Measurements from ENCODE around the gene TRIM2. TPM values are rescaled to one million over a fixed set of nuclear protein-coding genes. Genes with fewer than 3 reads are reported as not detected.
A peak's percentile ranks its signal among the peaks of the same experiment; 100 is the strongest.

The TRIM2 gene
- polyA plus RNA-seq, 3 donors, result 0.50 to 0.96 (median 0.76) TPM

GRCh38 chr4:153234885-153235284 is 30.6 kb downstream of the TRIM2 start:
- H3K36me3 Mint-ChIP-seq, result no peaks in the 10 kb centered on the region
- peaks cover 11% of the 10 kb centered on the region for H3K4me1 Mint-ChIP-seq
- no peak overlapping the region for H3K27ac ChIP-seq (ENCODE audit: low read depth in 1 of 2, low read length in 2 of 2)
- no peak for DNase-seq
- H3K4me1 ChIP-seq (ENCODE audit: control insufficient read depth in 1 of 2, insufficient read depth in 2 of 2, low read length in 2 of 2), result peaks cover 6 to 10% of the 10 kb centered on the region in 2 donors
- H3K36me3 ChIP-seq (replicated peaks in 1 of 2; ENCODE audit: control insufficient read depth in 1 of 2, insufficient read depth in 2 of 2, low read length in 2 of 2), result no peaks in the 10 kb centered on the region
- no peak overlapping the region for H3K4me3 Mint-ChIP-seq
- H3K4me3 ChIP-seq (replicated peaks in 1 of 3; ENCODE audit: low read depth in 2 of 3, low read length in 3 of 3), result no peak overlapping the region
- no peaks in the 10 kb centered on the region for H3K9me3 ChIP-seq (replicated peaks in 1 of 2; ENCODE audit: control insufficient read depth in 1 of 2, insufficient read depth in 1 of 2, low read length in 2 of 2)
- no peak overlapping the region for H2AFZ ChIP-seq (ENCODE audit: insufficient read depth, low read depth, low read length, poor library complexity, severe bottlenecking)
- H3K9ac ChIP-seq (ENCODE audit: insufficient read depth, low read length, poor library complexity, severe bottlenecking), result no peak overlapping the region
- H3K9me3 Mint-ChIP-seq, result no peaks in the 10 kb centered on the region
- peak overlapping the region in 1 of 7 donors; percentile 9 for H3K27ac Mint-ChIP-seq
- 73% methylated on average over 2 of the region's 2 CpGs for WGBS (ENCODE audit: insufficient coverage)
- H3K79me2 ChIP-seq (ENCODE audit: insufficient read depth, low read length), result no peaks in the 10 kb centered on the region
- intact Hi-C loops (cut with micrococcal nuclease), result no loop called here
- H3K27me3 Mint-ChIP-seq (ENCODE audit: low read depth in 3 of 3), result peaks cover 8 to 10% (median 10%) of the 10 kb centered on the region in 3 donors
- no peak for TF ChIP-seq CTCF (IDR thresholded peaks at IDR 0.05)
- no peaks in the 10 kb centered on the region for H4K20me1 ChIP-seq (ENCODE audit: insufficient read depth, low read length)
- no peak overlapping the region for H3K4me2 ChIP-seq (replicated peaks; ENCODE audit: extremely low read depth, low read length, poor library complexity, severe bottlenecking)
- no peaks in the 10 kb centered on the region for H3K27me3 ChIP-seq (ENCODE audit: control insufficient read depth in 2 of 2, insufficient read depth in 2 of 2, low read length in 2 of 2)

GRCh38 chr4:153238135-153238919 is 34.1 kb downstream of the TRIM2 start:
- 97% methylated on average over 3 of the region's 5 CpGs for WGBS (ENCODE audit: insufficient coverage)
- Histone ChIP-seq H3K27me3 (ENCODE audit: control insufficient read depth in 2 of 2, insufficient read depth in 2 of 2, low read length in 2 of 2) (no peaks in the 10 kb centered on the region), H3K36me3 (replicated peaks in 1 of 2; ENCODE audit: control insufficient read depth in 1 of 2, insufficient read depth in 2 of 2, low read length in 2 of 2) (no peaks in the 10 kb centered on the region), H3K9ac (ENCODE audit: insufficient read depth, low read length, poor library complexity, severe bottlenecking) (no peak overlapping the region), H3K9me3 (replicated peaks in 1 of 2; ENCODE audit: control insufficient read depth in 1 of 2, insufficient read depth in 1 of 2, low read length in 2 of 2) (no peaks in the 10 kb centered on the region), H4K20me1 (ENCODE audit: insufficient read depth, low read length) (no peaks in the 10 kb centered on the region), H2AFZ (ENCODE audit: insufficient read depth, low read depth, low read length, poor library complexity, severe bottlenecking) (no peak overlapping the region), H3K4me1 (ENCODE audit: control insufficient read depth in 1 of 2, insufficient read depth in 2 of 2, low read length in 2 of 2) (peaks cover 6 to 7% of the 10 kb centered on the region in 2 donors), H3K27ac (ENCODE audit: low read depth in 1 of 2, low read length in 2 of 2) (no peak overlapping the region), H3K79me2 (ENCODE audit: insufficient read depth, low read length) (no peaks in the 10 kb centered on the region), H3K4me3 (replicated peaks in 1 of 3; ENCODE audit: low read depth in 2 of 3, low read length in 3 of 3) (no peak overlapping the region), H3K4me2 (replicated peaks; ENCODE audit: extremely low read depth, low read length, poor library complexity, severe bottlenecking) (no peak overlapping the region)
- peaks cover 0 to 2% (median 0%) of the 10 kb centered on the region in 7 donors for H3K9me3 Mint-ChIP-seq
- DNase-seq, result no peak
- no peak overlapping the region for H3K4me3 Mint-ChIP-seq
- intact Hi-C loops (cut with micrococcal nuclease), result no loop called here
- no peaks in the 10 kb centered on the region for H3K36me3 Mint-ChIP-seq
- TF ChIP-seq CTCF (IDR thresholded peaks at IDR 0.05), result no peak
- peaks cover 6 to 13% (median 8%) of the 10 kb centered on the region in 3 donors for H3K27me3 Mint-ChIP-seq (ENCODE audit: low read depth in 3 of 3)
- H3K27ac Mint-ChIP-seq, result no peak overlapping the region
- H3K4me1 Mint-ChIP-seq, result peaks cover 6% of the 10 kb centered on the region

Data from CD14-positive monocyte (primary cell).